Common myeloid progenitor, CD34-positive (primary cell): ENCODE results near the gene TMEM174.
A peak's percentile ranks its signal among the peaks of the same experiment; 100 is the strongest.
"Not testable (repeated sequence)": the region's sequence is repeated elsewhere in the genome, so short reads cannot be mapped to it uniquely, and the experiment has no call there.

Experiments
- CTCF ChIA-PET: fragments of 350-600 bp; sonication (Branson Sonifier 250); formaldehyde crosslinking; loops from one replicate; lab custom pipeline; 2021; ENCODE audit warnings: antibody characterized with exemption; lab: Charles Lee
- POLR2A ChIA-PET: fragments of 350-600 bp; sonication (Branson Sonifier 250); formaldehyde crosslinking; loops from one replicate; lab custom pipeline; 2021; ENCODE audit warnings: antibody characterized with exemption; lab: Charles Lee
- DNase-seq, 3 donors: peaks; one replicate each; pipeline versions ENCODE4 v3.0.0 to v3.0.0-alpha.2; 2013
- H3K27ac ChIP-seq, 2 experiments: 1 replicate in 1 of 2; 2 replicates in 1 of 2; pipeline ENCODE4 v1.7.0; 2013; ENCODE audit warnings: inconsistent platforms in 2 of 2, low read length in 2 of 2, mild to moderate bottlenecking in 2 of 2, low read depth in 1 of 2, moderate library complexity in 1 of 2; ENCODE audit not compliant: severe bottlenecking in 2 of 2, insufficient read depth in 1 of 2, poor library complexity in 1 of 2
- H3K27me3 ChIP-seq, 5 experiments: replicated peaks in 2 of 5; 1 replicate in 3 of 5; 2 replicates in 2 of 5; pipeline versions ENCODE4 v1.6.1 to v1.7.0; 2013; ENCODE audit warnings: low read length in 4 of 5, mild to moderate bottlenecking in 2 of 5, moderate library complexity in 2 of 5, inconsistent platforms in 1 of 5; ENCODE audit not compliant: insufficient read depth in 5 of 5, control insufficient read depth in 4 of 5
- H3K36me3 ChIP-seq, 4 experiments: 1 replicate in 2 of 4; 2 replicates in 2 of 4; pipeline versions ENCODE4 v1.6.1 to v1.7.0; 2013; ENCODE audit warnings: low read length in 3 of 4, control low read depth in 1 of 4, mild to moderate bottlenecking in 1 of 4; ENCODE audit not compliant: control insufficient read depth in 4 of 4, insufficient read depth in 4 of 4
- H3K4me1 ChIP-seq, 4 experiments: 1 replicate in 3 of 4; 2 replicates in 1 of 4; pipeline versions ENCODE4 v1.6.1 to v1.7.1; 2013; ENCODE audit warnings: low read length in 3 of 4, mild to moderate bottlenecking in 3 of 4, control low read depth in 1 of 4, inconsistent platforms in 1 of 4, moderate library complexity in 1 of 4; ENCODE audit not compliant: control insufficient read depth in 4 of 4, insufficient read depth in 4 of 4; ENCODE audit errors: control extremely low read depth in 1 of 4
- H3K4me3 ChIP-seq, 7 experiments: 1 replicate in 4 of 7; 2 replicates in 3 of 7; pipeline versions ENCODE4 v1.5.1 to v1.7.0; 2013; ENCODE audit warnings: mild to moderate bottlenecking in 7 of 7, low read length in 6 of 7, moderate library complexity in 6 of 7, inconsistent platforms in 2 of 7, low read depth in 2 of 7, control low read depth in 1 of 7; ENCODE audit not compliant: insufficient read depth in 4 of 7, control insufficient read depth in 1 of 7; ENCODE audit errors: extremely low read depth in 1 of 7
- H3K9me3 ChIP-seq, 5 experiments: 1 replicate in 4 of 5; 2 replicates in 1 of 5; pipeline versions ENCODE4 v1.6.1 to v1.7.1; 2013; ENCODE audit warnings: low read length in 4 of 5, mild to moderate bottlenecking in 2 of 5, inconsistent platforms in 1 of 5, low read depth in 1 of 5, moderate library complexity in 1 of 5; ENCODE audit not compliant: control insufficient read depth in 4 of 5, insufficient read depth in 2 of 5; ENCODE audit errors: control extremely low read depth in 1 of 5
- WGBS: methylation state at CpG from one replicate; pipeline ENCODE4 v1.1.5; 2013; ENCODE audit not compliant: insufficient coverage; 5-methylcytosine and 5-hydroxymethylcytosine counted together

Gene TMEM174

DNA sequence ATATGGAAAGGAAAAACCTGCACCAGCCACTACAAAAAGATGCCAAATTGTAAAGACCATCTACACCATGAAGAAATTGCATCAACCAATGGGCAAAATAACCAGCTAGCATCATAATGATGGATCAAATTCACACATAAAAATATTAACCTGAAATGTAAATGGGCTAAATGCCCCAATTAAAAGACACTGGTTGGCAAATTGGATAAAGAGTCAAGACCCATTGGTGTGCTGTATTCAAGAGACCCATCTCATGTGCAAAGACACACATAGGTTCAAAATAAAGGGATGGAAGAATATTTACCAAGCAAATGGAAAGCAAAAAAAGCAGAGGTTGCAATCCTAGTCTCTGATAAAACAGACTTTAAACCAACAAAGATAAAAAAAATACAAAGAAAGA is 36.1 kb downstream of the TMEM174 start:
- H3K36me3 ChIP-seq, H3K4me1 ChIP-seq, H3K4me3 ChIP-seq, DNase-seq, CTCF ChIA-PET, H3K27ac ChIP-seq, POLR2A ChIA-PET: not testable (repeated sequence)
- peaks cover 3 to 34% (median 10%) of the 10 kb centered on the region in 5 experiments for H3K27me3 ChIP-seq
- H3K9me3 ChIP-seq = peaks cover 0 to 17% (median 4%) of the 10 kb centered on the region in 5 experiments

DNA sequence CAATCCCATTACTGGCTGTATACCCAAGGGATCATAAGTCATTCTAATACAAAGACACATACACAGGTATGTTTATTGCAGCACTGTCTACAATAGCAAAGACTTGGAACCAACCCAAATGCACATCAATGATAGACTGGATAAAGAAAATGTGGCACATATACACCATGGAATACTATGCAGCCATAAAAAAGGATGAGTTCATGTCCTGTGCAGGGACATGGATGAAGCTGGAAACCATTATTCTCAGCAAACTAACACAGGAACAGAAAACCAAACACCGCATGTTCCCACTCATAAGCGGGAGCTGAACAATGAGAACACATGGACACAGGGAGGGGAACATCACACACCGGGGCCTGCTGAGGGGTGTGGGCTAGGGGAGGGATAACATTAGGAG is 39.7 kb downstream of the TMEM174 start:
- H3K27ac ChIP-seq, POLR2A ChIA-PET, H3K4me3 ChIP-seq, H3K36me3 ChIP-seq, H3K9me3 ChIP-seq, DNase-seq: not testable (repeated sequence)
- CTCF ChIA-PET = interaction anchor here (0.6 to 1.5 kb wide), 2 partner anchors 8 to 125 kb away, joined by 3 read pairs; no protein-coding TSS in a partner anchor
- Histone ChIP-seq H3K4me1 (peaks cover 0 to 12% (median 9%) of the 10 kb centered on the region in 4 experiments), H3K27me3 (peaks cover 14 to 49% (median 25%) of the 10 kb centered on the region in 5 experiments)
- no CpG with 5 or more reads among the region's 3 CpGs for WGBS

DNA sequence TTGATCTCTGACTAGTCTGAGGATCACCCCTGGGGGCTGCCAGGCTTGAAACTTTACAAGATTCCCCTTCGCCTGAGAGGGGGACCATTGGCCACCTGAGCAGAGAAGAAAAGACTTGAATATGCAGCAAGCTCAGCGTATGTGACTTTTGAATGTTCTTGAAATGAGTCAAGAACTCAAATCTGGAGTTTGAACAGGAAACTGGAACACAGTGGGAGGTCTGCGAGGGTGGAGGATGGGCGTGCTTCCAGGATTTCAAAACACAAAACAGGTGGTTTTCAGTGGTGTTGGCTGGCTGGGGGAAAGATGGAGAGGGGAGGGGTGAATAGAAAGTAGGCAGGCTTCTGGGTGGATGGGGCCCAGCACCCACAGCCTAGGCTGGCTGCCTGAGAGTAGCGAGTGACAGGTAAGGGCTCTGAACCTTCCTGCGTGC is 40.6 kb downstream of the TMEM174 start:
- Histone ChIP-seq H3K36me3 (no peaks in the 10 kb centered on the region), H3K4me1 (peaks cover 0 to 12% (median 9%) of the 10 kb centered on the region in 4 experiments), H3K4me3 (no peak overlapping the region), H3K9me3 (peaks cover 0 to 5% (median 4%) of the 10 kb centered on the region in 5 experiments), H3K27me3 (peaks cover 14 to 58% (median 32%) of the 10 kb centered on the region in 5 experiments), H3K27ac (no peak overlapping the region)
- ChIA-PET CTCF (interaction anchor here (1.5 kb wide), 1 partner anchor 9 kb away, joined by 3 read pairs; no protein-coding TSS in a partner anchor), POLR2A (no interaction called here)
- WGBS = 67% methylated on average over 6 of the region's 6 CpGs
- DNase-seq = no peak

DNA sequence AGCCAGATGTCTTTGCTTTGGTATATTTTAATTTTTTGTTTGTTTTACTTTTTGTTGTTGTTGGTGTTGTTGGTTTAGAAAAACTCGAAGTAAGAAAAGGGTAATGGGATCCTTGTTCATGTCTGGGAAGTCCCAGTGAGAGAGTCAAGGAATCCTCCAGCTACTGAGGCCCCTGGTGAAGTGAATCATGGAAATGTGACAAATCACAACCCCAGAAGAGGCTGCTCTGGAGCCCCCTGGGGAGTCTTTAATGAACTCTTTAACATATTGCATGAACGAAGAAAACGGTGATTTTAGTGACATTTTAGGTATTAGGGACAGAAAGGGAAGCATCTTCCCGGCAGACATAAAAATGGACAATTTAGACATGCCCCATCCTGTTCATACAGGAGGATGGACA is 41.3 kb downstream of the TMEM174 start:
- ChIA-PET CTCF (interaction anchor here (1.1 kb wide), 1 partner anchor 68 kb away, joined by 3 read pairs; no protein-coding TSS in a partner anchor), POLR2A (no interaction called here)
- Histone ChIP-seq H3K4me1 (peaks cover 0 to 12% (median 9%) of the 10 kb centered on the region in 4 experiments), H3K4me3 (no peak overlapping the region), H3K36me3 (no peaks in the 10 kb centered on the region), H3K27ac (no peak overlapping the region), H3K27me3 (peaks cover 14 to 66% (median 36%) of the 10 kb centered on the region in 5 experiments), H3K9me3 (peaks cover 0 to 5% (median 2%) of the 10 kb centered on the region in 5 experiments)
- no CpG with 5 or more reads among the region's 4 CpGs for WGBS
- no peak for DNase-seq

DNA sequence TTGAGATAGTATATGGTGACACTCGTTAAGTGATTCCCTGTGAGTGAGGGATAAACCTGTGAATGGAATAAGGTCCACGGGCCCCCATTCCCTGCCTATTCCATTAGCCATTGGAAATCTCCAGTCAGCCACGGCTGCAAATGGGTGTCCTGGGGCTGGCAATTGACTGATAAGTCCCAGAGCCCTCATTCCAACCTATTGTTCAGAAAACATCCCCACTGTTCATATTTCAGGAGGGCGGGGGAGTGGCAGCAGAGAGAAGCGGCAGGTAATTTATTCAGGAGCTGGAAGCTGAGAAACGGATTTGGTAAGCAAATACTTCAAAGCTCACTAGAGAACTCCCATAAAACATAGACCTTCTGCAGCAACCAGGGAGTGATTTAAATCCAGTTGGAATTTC is 42.0 kb downstream of the TMEM174 start:
- POLR2A ChIA-PET = no interaction called here
- Histone ChIP-seq H3K9me3 (peaks cover 0 to 2% (median 0%) of the 10 kb centered on the region in 5 experiments), H3K36me3 (no peaks in the 10 kb centered on the region), H3K27ac (no peak overlapping the region), H3K4me1 (peaks cover 0 to 12% (median 9%) of the 10 kb centered on the region in 4 experiments), H3K27me3 (peaks cover 17 to 71% (median 38%) of the 10 kb centered on the region in 5 experiments), H3K4me3 (no peak overlapping the region)
- WGBS = 10% methylated on average over 2 of the region's 6 CpGs
- CTCF ChIA-PET = interaction anchor here (0.8 to 4.7 kb wide), 9 partner anchors 8 to 217 kb away, joined by 3 to 35 read pairs (median 10); no protein-coding TSS in a partner anchor
- DNase-seq = no peak

DNA sequence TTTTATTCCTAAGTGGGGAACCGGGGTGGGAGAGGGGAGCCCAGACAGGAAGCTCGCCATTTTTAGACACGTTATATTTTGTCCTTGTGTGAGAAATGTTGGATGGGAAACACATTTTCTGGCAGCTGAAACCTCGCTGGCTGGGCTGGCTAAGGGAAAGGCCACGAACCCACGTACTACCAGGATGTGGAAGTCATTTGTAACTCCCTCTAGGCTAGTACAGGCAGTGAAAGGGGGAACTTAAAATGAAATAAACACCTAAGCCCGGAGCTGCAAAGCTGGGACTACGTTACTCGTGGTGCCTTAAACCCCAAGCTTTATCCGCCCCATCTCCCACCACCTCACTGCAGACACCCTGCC is 42.5 kb downstream of the TMEM174 start:
- POLR2A ChIA-PET = no interaction called here
- H3K27me3 ChIP-seq = peaks cover 21 to 76% (median 42%) of the 10 kb centered on the region in 5 experiments
- WGBS = 3% methylated on average over 9 of the region's 10 CpGs

DNA sequence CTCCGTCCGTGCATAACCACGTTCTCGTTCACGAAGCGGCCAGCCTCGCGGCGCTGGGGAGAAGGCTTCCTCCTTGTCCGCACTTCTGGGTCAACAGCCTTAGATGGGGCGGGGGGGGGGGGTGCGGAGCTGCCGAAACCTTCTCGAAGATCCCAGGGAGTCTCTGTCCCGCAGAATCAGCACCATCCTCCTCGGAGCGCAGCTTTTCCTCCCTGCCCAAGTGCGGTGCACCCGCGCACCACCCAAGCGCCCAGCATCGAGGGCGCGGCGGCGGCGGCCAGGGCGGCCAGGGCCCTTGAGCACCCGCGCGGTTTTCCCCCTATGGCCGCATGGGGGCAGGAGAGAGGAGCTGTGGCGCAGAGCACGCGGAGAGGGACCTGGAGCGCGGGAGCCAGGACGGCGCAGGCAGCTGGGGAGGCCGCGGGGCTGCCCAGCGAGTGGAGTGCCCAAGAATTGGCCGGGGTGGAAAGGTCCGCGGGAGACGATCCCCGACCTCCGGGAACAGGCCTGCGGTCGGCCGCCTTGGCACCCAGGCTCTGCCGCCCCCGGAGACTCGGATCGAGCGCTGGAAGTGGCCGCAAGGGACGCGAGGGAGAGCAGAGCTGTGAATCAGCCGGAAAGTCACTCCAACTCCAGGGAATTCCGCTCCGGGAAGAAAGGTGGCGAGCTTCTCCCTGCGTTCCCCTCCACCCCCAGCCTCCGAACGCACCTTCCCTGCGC is 43.1 kb downstream of the TMEM174 start:
- peaks cover 22 to 80% (median 45%) of the 10 kb centered on the region in 5 experiments for H3K27me3 ChIP-seq
- ChIA-PET POLR2A (no interaction called here), CTCF (interaction anchor here (0.6 to 4.7 kb wide), 11 partner anchors 9 to 259 kb away, joined by 3 to 35 read pairs (median 10); no protein-coding TSS in a partner anchor)
- peaks cover 0 to 12% (median 9%) of the 10 kb centered on the region in 4 experiments for H3K4me1 ChIP-seq
- no peaks in the 10 kb centered on the region for H3K36me3 ChIP-seq
- H3K4me3 ChIP-seq = peak overlapping the region in 6 of 7 experiments; percentile 25 to 72 (median 42)
- no peak overlapping the region for H3K27ac ChIP-seq
- DNase-seq = peak; percentile 60 to 75 (median 72)
- H3K9me3 ChIP-seq = peaks cover 0 to 2% (median 0%) of the 10 kb centered on the region in 5 experiments
- WGBS = under 1% methylated on average over 37 of the region's 67 CpGs

More for the DNA sequence above, 42.5 kb downstream of the TMEM174 start:
- Histone ChIP-seq H3K36me3 (no peaks in the 10 kb centered on the region), H3K9me3 (peaks cover 0 to 2% (median 0%) of the 10 kb centered on the region in 5 experiments), H3K27ac (no peak overlapping the region), H3K4me3 (peak overlapping the region in 6 of 7 experiments; percentile 25 to 72 (median 42)), H3K4me1 (peaks cover 0 to 12% (median 9%) of the 10 kb centered on the region in 4 experiments)
- peak in 1 of 3 donors; percentile 59 for DNase-seq
- CTCF ChIA-PET = interaction anchor here (0.8 to 4.7 kb wide), 10 partner anchors 8 to 235 kb away, joined by 3 to 35 read pairs (median 10); no protein-coding TSS in a partner anchor
